ENCODE data around the gene GRK4.
"Not testable (repeated sequence)": the region's sequence is repeated elsewhere in the genome, so short reads cannot be mapped to it uniquely, and the experiment has no call there.

The GRK4 gene

DNA sequence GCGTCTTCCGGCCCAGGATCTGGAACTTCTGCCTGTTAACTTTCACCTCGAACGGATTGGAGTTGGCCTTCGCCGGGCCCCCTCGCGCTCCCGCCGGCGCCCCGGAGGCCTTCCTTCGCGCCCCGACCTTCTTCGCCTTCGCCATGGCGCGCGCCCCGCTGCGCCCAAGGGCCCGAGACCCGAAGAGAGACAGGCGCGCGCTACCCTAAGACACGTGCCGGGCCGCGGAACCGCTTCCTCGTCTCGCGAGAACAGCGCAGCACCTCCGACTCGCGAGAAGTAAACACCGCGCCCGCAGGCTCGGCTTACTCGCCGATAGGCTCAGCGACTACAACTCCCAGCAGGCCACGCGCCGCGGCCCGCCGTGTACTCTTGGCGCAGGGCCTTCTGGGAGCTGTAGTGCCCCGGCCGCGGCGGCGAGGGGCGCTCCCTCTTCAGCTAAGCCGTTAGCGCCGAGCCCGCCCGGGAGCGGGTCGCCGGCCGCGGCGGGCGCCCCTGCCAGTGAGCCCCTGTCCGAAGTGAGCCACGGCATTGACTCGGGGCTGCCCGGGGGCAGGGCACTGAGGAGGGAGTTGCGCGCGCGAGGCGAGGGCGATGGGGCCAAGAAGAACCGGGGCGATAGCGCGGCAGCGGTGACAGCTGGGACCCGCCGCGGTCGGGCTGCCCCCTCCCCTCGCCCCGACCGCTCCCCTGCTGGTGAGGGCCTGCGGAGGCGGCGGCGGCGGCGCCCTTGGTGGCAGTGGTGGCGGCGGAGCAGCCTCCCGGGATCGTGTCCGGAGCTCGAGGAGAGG is at the start of gene GRK4, which contains the start of gene NOP14:
TSS of gene GRK4 (plus strand) at position 397 of the 791 bp plus-strand sequence. CDS start 500 bp downstream, outside the sequence.
TSS of gene NOP14 (minus strand) at position 232 of the 791 bp plus-strand sequence. CDS start at position 145, 87 bp downstream.
- peak; percentile 99 for DNase-seq (ENCODE audit: low read depth)

DNA sequence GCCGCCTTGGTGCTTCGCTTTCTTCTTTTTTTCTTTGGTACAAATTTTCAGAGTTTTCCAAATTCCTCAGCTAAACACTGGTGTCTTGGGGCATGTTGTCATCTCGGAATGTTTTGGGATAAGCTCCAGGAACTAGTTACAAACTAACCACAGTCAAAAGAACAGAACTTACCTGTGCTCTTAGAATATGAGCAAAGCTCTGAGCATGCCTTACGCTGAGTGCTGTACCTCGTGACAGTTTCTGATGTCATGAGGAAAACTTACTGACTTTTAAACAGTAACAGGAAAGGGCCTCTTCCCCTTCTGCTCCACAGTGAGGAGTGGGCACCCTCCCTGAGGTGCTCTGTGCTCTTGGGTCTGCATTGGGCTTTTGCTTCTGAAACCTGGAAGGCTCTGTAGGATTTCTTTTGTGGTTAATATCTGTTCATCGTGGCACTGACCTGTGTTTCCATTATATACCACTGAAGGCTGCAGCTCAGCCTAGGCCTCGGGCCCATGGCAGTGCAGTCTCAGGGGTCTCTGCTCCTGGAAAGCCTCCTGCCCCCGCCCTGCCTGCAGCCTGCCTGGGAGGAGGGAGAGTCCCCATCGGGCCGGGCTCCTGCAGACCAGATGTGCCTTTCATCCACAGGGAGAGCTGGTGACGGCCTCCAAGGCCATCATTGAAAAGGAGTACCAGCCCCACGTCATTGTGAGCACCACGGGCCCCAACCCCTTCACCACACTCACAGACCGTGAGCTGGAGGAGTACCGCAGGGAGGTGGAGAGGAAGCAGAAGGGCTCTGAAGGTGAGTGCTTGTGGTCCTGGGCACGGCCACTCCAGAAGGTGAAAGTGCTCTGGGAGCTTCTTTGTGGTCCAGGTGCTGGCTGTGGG is 48.9 kb upstream of the GRK4 start:
- DNase-seq (ENCODE audit: low read depth) = no peak

DNA sequence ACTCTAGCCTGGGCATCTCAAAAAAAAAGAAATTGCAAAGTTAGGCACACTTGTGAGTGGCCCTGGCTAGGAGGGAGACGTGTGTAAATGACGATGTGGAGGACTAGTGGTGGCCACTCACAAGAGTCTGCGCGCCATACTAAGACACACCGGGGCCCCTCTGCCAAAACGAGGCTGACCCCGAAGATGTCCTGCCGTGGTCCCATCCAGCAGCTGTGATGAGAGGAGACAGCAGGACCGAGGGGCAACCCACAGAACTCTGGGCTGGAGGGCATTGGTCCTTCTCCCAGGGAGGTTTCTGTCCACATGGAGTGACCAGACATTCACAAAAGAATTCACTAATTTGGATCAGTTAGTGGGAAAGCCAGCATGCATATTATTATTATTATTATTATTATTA is 47.6 kb upstream of the GRK4 start:
- DNase-seq (ENCODE audit: low read depth) = no peak

DNA sequence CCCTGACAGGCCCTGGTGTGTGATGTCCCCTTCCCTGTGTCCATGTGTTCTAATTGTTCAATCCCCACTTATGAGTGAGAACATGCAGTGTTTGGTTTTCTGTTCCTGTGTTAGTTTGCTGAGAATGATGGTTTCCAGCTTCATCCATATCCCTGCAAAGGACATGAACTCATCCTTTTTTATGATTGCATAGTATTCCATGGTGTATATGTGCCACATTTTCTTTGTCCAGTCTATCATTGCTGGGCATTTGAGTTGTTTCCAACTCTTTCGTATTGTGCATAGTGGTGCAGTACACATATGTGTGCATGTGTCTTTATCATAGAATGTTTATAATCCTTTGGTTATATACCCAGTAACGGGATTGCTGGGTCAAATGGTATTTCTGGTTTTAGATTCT is 46.7 kb upstream of the GRK4 start:
- not testable (repeated sequence) for DNase-seq (ENCODE audit: low read depth)

DNA sequence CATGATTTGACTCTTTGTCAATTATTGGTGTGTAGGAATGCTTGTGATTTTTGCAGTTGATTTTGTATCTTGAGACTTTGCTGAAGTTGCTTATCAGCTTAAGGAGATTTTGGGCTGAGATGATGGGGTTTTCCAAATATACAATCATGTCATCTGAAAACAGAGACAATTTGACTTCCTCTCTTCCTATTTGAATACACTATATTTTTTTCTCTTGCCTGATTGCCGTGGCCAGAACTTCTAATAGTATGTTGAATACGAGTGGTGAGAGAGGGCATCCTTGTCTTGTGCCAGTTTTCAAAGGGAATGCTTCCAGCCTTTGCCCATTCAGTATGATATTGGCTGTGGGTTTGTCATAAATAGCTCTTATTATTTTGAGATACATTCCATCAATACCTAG is 45.1 kb upstream of the GRK4 start:
- DNase-seq (ENCODE audit: low read depth) = not testable (repeated sequence)

DNA sequence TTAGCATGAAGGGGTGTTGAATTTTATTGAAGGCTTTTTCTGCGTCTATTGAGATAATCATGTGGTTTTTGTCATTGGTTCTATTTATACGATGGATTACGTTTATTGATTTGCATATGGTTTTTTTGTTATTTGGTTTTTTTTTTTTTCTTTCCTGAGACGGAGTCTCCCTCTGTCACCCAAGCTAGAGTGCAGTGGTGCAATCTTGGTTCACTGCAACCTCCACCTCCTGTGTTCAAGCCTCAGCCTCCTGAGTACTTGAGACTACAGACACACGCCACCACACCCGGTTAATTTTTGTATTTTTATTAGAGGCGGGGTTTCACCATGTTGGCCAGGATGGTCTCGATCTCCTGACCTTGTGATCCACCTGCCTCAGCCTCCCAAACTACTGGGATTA is 44.7 kb upstream of the GRK4 start:
- not testable (repeated sequence) for DNase-seq (ENCODE audit: low read depth)

DNA sequence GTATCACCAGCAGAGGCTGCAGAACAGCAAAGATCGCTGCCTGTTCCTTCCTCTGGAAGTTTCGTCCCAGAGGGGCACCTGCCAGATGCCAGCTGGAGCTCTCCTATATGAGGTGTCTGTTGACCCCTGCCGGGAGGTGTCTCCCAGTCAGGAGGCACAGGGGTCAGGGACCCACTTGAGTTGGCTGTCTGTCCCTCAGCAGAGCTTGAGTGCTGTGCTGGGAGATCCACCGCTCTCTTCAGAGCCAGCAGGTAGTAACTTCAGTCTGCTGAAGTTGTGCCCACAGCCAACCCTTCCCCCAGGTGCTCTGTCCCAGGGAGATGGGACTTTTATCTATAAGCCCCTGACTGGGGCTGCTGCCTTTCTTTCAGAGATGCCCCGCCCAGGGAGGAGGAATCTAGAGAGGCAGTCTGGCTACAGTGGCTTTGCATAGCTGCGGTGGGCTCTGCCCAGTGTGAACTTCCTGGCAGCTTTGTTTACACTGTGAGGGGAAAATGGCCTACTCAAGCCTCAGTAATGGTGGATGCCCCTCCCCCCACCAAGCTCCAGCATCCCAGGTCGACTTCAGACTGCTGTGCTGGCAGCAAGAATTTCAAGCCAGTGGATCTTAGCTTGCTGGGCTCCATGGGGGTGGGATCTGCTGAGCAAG is 40.8 kb upstream of the GRK4 start:
- DNase-seq (ENCODE audit: low read depth) = not testable (repeated sequence)

DNA sequence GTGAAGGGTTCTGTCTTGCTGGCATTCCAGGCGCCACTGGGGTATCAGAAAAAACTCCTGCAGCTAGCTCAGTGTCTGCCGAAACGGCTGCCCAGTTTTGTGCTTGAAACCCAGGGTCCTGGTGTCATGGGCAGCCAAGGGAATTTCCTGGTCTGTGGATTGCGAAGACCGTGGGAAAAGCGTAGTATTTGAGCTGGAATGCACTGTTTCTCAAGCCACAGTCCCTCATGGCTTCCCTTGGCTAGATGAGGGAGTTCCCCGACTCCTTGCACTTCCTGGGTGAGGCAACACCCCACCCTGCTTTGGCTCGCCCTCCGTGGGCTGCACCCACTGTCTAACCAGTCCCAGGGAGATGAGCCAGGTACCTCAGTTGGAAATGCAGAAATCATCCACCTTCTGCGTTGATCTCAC is 40.2 kb upstream of the GRK4 start:
- DNase-seq (ENCODE audit: low read depth) = peak; percentile 34

DNA sequence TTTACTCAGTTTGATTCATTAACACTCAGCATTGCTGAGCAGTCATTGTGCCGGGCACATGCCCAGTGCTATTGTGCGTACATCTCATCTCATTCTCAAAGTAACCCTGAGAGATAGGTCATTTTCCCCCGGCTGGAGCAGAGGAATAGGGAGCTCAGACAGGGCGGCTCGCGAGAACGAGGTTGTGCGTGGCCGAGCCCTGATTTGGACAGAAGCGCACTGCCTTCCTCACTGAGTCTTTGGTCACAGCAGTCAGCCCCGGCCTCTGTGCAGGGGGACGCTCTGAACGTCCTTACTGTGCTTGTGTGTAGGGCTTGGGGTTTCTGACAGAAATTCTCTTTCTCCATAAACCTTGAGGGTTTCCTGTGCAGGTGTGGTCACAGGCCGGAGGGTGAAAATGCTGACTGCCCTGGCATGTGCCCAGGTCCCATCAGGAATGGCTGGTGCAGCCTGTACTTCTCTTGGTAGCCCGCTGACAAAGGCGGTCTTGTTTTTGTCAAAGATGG is 39.6 kb upstream of the GRK4 start:
- no peak for DNase-seq (ENCODE audit: low read depth)

DNA sequence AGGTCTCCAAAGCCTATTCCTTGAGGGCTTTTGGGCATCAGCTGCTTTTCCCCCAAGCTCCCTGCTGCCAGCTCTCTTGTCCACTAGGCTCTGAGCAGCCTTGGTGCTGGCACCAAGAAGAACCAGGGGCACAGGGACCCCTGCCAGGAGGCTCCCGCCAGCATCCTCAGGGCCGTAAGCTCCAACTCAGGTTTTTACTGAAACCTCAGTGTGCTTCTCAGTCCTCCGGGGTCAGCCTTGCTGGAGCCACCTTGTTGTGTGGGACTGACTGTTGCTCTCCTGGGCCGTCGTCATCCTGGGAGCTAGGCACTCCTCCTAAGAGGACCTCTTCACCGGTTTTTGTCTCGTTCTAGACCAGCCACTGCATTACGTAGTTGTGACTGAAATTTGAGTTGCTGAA is 39.1 kb upstream of the GRK4 start:
- DNase-seq (ENCODE audit: low read depth) = no peak

DNA sequence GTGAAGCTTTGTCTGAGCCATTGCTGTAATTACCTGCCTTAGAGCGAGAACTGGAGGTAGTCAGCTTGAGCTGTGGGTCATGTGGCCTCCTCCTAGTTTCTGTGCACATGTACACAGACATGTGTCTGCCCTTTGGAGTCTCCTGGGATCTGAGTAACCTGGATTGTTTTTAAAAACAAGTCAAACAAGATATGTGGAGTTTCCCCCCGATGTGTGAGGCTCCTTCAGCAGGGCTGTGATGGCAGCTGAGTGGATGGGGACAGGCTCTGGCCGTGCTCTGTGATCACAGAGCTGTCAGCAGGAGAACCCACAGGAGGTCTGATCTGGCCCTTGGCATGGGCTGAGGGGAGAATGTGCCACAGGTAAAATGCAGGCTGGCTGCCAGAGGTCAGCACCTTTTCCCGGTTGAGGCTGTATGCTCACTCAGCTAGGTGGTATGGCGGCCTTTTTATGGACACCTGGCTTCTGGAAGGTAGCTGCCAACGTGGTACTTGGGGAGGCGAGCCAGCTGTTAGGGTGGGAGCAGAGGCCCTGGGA is 38.5 kb upstream of the GRK4 start:
- DNase-seq (ENCODE audit: low read depth) = no peak

DNA sequence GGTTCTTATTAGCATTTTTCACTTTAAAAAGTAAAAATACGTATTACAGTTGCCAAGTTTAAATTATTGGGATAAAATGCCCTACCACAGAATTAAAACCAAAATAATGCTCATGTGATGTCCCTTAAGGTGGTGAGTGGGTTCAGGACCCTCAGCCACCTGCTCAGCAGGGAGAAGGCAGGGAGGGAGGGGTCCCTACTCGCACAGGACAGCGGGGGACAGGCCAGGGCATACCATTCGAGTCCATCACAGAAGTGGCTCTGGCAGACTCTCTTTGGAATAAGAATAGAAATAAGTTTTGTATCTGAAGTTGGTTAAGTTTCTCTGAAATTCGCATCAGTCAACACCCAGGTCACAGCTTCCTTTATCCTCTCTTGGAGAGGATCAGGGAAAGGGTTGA is 37.9 kb upstream of the GRK4 start:
- no peak for DNase-seq (ENCODE audit: low read depth)

DNA sequence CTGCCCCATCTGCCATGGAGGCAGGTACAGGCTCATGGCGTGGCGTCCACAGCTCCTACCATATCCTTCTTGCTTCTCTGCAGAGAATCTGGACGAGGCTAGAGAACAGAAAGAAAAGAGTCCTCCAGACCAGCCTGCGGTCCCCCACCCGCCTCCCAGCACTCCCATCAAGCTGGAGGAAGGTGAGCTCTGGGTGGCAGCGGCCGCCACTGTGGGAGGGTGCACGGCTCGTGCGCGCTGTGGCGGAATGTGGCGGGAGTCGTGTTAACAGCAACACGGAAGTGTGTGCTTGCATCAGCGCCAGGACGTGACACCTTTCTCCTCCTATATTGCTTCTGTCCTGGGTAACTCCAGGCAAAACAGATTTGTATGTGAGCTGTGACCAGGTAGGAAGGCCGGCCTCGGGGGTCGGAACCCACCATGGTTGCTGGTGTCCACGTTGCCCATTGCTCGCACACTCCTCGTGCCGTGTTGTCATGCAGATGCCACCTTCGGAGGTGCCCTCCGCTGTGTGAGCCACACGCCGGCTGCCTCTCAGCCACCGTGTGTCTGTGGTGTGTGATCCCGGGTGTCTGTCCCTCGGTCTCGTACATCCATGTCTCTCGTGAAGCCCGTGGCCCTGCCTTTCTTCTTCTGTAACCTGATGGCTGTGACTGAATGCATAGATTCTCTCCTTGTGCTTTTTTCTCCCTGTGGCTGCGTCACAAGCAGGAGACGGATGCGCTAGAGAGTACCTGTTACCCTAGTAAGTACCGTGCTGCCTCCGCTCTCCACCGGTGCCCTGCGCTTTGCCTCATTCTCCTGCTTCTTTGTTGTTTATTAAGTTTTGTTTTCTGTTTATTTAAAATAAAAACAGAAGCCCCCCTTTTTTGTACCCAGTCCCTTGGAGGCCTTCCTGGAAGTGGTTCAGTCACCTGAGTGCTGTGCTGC is 37.2 kb upstream of the GRK4 start:
- no peak for DNase-seq (ENCODE audit: low read depth)

DNA sequence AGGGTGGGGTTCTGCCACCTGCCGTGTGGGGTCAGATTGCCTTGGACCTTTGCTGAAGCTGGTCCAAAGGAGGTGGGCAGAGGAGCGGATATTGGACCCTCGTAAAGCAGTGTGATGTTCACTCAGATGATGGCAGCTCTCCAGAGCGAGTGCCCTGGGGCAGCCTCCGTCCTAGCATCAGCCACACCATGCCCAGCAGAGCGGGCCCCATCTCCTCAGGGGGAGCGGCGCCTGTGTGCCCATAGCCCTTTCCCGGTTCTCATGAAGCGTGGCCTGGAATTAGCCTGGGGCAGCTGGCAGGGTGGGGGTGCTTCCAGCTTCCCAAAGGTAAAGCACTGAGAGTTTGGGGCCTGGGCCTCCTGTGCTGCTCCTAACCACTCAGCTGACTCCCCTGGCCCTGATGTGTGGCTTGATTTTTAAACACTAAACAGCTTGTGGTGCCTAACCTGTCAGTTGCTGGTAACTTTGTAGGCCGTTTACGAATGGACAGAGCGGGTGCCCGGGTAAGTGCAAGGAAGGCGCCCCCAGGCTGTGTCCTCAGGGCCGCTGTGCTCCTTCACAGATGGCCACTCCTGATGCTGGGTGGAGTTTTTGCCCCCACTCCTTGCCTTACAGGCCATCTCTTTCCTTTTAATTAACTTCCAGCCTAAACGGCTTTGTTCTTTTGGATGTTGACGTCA is 36.2 kb upstream of the GRK4 start:
- DNase-seq (ENCODE audit: low read depth) = no peak

DNA sequence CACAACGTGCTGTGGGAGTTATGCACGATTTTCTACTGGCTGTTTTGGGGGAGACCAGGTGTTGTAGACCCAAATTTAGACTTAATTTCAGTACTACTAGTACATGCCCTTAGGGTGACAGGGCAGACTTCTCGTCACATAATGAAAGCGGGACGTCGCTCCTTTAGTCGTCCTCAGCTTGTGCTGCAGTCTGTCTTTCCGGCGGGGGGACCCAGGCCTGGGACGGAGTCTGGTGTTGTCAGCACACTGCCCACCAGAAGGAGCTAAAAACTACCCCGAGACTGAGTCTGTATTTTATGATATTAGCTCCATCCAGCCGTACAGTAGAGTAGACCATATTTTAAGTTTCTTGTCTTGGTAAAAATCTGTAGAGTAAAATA is 35.7 kb upstream of the GRK4 start:
- no peak for DNase-seq (ENCODE audit: low read depth)

DNA sequence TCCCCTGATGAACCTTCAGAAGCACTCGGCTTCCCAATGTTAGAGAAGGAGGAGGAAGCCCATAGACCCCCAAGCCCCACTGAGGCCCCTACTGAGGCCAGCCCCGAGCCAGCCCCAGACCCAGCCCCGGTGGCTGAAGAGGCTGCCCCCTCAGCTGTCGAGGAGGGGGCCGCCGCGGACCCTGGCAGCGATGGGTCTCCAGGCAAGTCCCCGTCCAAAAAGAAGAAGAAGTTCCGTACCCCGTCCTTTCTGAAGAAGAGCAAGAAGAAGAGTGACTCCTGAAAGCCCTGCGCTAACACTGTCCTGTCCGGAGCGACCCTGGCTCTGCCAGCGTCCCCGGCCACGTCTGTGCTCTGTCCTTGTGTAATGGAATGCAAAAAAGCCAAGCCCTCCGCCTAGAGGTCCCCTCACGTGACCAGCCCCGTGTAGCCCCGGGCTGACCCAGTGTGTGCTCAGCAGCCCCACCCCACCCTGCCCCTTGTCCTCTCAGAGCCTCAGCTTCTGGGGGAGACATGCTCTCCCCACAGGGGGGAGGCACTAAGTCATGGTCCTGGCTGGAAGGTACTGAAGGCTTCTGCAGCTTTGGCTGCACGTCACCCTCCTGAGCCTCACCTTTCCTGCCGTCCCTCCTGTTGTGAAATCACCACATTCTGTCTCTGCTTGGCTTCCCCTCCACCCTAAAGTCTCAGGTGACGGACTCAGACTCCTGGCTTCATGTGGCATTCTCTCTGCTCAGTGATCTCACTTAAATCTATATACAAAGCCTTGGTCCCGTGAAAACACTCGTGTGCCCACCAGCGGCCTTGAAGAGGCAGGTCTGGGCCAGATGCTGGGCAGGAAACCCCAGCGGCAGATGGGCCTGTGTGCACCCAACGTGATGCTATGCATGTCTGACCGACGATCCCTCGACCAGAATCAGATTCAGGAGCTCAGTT is 34.9 kb upstream of the GRK4 start:
- no peak for DNase-seq (ENCODE audit: low read depth)

DNA sequence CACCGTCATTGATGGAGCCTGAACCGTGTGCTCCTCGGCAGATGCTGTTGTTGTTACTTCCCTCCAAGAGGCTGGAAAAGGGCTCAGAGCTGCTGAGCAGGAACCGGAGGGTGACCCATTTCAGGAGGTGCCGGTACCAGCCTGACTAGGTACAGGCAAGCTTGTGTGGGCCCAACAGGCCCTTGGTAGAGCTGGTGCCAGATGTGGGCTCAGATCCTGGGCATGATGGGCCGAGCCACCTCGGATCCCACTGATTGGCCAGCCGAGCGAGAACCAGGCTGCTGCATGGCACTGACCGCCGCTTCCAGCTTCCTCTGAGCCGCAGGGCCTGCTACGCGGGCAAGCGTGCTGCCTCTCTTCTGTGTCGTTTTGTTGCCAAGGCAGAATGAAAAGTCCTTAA is 33.9 kb upstream of the GRK4 start:
- DNase-seq (ENCODE audit: low read depth) = no peak

DNA sequence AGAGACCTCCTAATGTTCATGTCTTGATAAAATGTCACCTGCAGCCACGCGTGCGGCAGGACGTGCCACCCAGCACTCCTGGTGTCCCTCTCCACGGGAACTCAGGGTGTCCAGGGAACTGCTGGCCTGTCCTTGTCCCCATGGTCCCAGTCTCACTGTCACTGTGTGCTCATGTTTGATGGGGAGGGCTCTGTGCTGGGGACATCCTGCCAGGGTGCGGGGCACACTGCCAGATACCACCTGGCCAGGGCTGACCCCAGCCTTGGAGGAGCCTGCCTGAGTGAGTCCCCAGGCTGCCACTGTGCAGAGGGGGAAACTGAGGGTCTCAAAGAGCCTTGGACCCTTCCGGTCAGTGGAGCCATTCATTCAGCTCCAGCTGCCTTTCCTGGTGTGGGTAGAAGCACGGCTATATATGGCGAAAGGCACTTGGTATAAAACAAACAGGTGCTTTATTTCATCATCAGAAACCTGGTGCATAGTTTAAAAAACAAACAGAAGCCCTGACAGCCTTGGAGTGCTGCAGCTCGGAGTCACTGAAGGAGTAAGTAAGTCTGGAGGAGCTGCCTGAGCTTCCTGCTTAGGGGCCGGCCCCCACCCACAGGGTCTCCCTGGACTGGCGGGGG is 33.1 kb upstream of the GRK4 start:
- DNase-seq (ENCODE audit: low read depth) = no peak
